HG02759 (cell line): ENCODE data around the gene GRIK4.

Source experiments
- ATAC-seq: cut with Tn5 transposase; IDR thresholded peaks from one replicate; pipeline ENCODE4 v1.9.1; 2021; ENCODE audit warnings: mild to moderate bottlenecking, moderate library complexity; ENCODE audit not compliant: unreplicated experiment

GRIK4 gene

GRCh38 chr11:120509346-120510053, 2.0 kb upstream of the GRIK4 start:
- no peak for ATAC-seq

- no peak for ATAC-seq
These were observed 987 bp upstream of the GRIK4 start for GRCh38 chr11:120510406-120511115.

- ATAC-seq, result peak; percentile 26
These were observed 531 bp downstream of the GRIK4 start for GRCh38 chr11:120511820-120512738.

GRCh38 chr11:120512739-120513435, 1.3 kb downstream of the GRIK4 start:
- ATAC-seq, result no peak

GRCh38 chr11:120513436-120514315, 2.1 kb downstream of the GRIK4 start:
- no peak for ATAC-seq

DNA sequence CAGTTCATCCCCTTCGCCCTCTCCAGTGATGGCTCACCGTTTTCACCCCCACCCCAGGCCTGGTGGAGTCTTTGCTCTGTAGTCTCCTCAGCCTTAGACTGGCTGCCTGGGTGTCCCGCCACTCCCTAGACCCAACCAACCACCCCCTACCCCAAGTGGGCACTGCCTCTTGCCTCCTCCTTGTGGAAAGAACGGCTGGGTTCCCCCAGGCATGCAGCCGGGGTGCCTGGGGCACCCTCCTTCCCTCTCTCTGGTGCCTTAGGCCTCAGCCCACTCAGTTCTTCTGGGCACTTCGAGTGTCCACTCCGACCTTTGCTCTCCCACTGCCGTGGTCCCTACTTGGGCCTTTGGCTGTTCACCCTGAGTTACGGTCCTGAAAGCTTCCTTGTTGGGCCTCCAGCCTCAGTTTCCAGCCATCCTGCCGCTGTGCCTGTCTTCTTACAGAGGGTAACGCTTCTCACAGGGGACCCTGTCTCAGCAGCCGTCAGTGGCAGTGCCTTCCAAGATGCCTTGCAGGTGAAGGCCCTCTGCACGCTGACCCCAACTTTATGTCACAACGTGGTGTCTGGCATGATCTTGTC, 3.1 kb downstream of the GRIK4 start:
- no peak for ATAC-seq

GRCh38 chr11:120515186-120515723, 3.7 kb downstream of the GRIK4 start:
- ATAC-seq, result no peak

GRCh38 chr11:120516461-120517389, 5.2 kb downstream of the GRIK4 start:
- ATAC-seq, result no peak

- ATAC-seq, result no peak
These were observed 5.8 kb downstream of the GRIK4 start for GRCh38 chr11:120517390-120517761.

DNA sequence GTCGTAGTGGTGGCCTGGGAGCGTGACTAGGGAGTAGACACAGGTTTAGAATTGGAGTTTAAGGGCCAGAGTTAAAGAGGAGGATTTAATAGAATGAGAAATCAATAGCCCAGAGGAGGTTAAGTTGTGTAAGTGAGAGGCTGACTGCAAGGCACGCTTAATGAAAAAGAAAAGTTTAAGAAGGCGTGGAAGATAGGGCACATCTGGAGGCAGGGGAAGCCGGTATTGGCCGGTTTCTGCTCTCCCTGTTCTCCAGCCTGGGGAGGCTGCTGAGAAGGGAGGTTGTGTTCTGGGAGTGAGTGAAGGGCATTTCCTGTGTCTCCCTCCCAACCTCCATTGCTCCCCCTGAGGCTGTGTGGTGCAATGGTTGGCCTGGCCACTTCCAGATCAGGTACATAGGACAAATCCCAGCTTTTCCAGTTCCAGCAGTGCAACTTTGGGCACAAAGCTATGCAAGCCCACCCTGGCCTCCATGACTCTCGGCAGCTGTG, 6.3 kb downstream of the GRIK4 start:
- no peak for ATAC-seq

GRCh38 chr11:120518356-120518755, 6.8 kb downstream of the GRIK4 start:
- no peak for ATAC-seq

- no peak for ATAC-seq
These were observed 7.9 kb downstream of the GRIK4 start for GRCh38 chr11:120519474-120519873.

DNA sequence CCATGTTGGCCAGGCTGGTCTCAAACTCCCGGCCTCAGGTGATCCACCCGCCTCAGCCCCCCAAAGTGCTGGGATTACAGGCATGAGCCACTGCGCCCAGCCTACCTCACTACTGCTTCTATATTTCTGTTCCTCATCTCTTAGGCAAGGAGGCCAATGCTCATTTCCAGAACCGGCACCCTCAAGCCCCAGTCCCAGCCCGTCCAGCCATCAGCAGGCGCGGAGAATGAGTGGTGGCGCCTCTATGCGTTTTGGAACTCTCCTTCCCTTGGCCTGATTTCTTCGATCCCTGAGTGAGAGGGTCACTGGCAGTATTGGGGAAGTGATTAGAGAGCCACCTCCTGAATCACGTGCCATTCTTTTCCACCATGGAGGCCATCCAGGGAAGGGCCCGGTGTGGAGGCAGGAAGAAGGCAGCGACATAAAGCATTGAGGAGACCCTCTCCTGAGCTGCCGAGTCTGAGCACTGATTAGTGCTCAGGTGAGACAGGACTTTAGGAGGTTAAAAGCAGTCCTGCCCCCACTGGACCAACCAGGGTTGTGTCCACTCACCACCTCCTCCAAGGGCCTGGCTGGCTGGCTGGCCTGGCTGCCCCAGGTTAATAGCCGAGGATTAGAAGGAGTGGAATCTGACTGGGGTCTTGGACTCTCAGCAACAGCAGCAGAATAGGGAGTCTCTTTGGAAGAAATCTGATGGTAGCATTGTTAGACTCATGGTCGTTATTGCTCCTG, 8.7 kb downstream of the GRIK4 start:
- no peak for ATAC-seq

DNA sequence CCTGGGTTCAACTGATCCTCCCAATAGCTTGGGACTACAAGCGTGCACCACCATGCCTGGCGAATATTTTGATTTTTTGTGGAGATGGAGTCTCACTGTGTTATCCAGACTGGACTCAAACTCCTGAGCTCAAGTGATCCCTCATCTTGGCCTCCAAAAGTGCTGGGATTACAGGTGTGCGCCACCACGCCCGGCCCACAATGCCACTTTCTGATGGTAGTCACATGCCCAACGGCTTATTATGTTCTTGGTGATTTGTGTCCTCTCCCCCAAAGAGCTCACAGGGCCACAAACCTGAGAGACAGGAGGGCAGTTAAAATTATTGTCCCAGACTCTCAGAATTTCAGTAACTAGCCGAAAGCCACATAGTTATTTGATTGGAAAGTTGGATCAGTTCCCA, 9.6 kb downstream of the GRIK4 start:
- ATAC-seq, result no peak

- no peak for ATAC-seq
These were observed 10.5 kb downstream of the GRIK4 start for GRCh38 chr11:120522021-120522420.

DNA sequence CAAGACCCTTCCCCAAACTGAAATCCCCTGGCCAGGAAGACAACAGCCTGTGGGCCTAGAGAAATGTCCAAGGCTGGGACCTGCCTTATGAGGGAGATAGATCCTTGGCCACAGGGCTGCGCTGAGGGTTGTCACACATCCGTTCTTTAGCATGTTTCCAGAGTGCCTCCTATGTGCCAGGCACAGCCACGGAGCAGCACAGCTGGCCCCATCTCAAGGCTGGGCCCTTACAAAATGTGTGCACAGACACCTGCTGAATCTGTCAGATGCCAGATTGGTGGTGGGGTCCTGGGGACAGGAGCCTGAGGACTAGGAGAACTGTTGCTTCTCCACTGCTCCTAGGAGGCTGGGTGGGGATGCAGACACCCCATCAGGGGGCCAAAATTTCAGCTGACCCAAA, 11.2 kb downstream of the GRIK4 start:
- no peak for ATAC-seq

DNA sequence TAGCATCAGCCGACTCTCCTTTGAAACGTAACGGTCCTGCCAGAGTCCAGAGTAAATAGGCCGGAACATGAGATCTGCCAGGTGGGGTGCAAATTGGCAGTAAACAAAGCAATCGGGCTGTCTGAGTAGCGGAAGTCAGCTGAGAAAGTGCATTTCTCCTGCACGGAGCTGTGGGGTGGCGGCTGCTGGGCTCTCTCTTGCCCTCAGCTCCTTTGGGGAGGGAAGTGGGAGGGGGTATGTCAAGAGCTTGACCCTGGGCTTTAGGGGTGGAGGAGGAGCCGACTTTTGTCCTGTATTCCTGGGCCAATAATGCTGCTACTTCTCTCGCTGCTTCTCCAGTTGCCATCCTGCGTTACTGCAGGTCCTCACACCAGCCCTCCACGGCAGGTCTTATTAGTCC, 11.6 kb downstream of the GRIK4 start:
- no peak for ATAC-seq
